ENCODE measurements around the gene TRIML1. TPM values are rescaled to one million over a fixed set of nuclear protein-coding genes. Genes with fewer than 3 reads are reported as not detected.

TRIML1 gene
- total RNA-seq, 1 experiment from 2014 or later = not detected

Small RNAs within 50 kb of the gene (small RNA-seq; reads per million reads assigned to genes)
- gene RNU6-173P = 0 reads per million in 2 experiments

Other genes starting within 250 kb of the TRIML1 start
- gene ZFP42, start 143.7 kb upstream of the TRIML1 start, total RNA-seq (2014; rRNA removed; shearing (Covaris generic)) = 0.05 TPM in 1 of 2 replicates, not detected in the other
- 34.9 and 56.7 TPM in 2 replicates for gene TRIML2, start 29.8 kb upstream of the TRIML1 start, total RNA-seq (2014; rRNA removed; shearing (Covaris generic))

All from NCI-H460 (cell line).